ENCODE results near the gene TGFBR2. TPM values are rescaled to one million over a fixed set of nuclear protein-coding genes. Genes with fewer than 3 reads are reported as not detected.
A peak's percentile ranks its signal among the peaks of the same experiment; 100 is the strongest.

The TGFBR2 gene
- polyA plus RNA-seq, 4 donors: 6.0 to 77.5 (median 31.9) TPM

DNA sequence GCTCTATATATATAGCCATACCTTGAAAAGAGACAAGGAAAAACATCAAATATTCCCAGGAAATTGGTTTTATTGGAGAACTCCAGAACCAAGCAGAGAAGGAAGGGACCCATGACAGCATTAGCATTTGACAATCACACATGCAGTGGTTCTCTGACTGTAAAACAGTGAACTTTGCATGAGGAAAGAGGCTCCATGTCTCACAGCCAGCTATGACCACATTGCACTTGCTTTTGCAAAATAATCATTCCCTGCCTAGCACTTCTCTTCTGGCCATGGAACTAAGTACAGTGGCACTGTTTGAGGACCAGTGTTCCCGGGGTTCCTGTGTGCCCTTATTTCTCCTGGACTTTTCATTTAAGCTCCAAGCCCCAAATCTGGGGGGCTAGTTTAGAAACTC lies 85.5 kb downstream of the TGFBR2 start:
- Histone ChIP-seq H3K4me1 (ENCODE audit: control insufficient read depth in 3 of 3, insufficient read depth in 2 of 3, low read depth in 1 of 3, low read length in 2 of 3) (peaks cover 6 to 27% (median 7%) of the 10 kb centered on the region in 3 donors), H3K4me3 (ENCODE audit: low read depth in 1 of 3, low read length in 3 of 3) (no peak overlapping the region), H3K9me3 (ENCODE audit: control insufficient read depth in 2 of 2, insufficient read depth in 1 of 2, low read depth in 1 of 2, low read length in 1 of 2) (no peaks in the 10 kb centered on the region), H3K27ac (ENCODE audit: low read depth in 1 of 3, low read length in 2 of 3) (no peak overlapping the region), H3K36me3 (ENCODE audit: control insufficient read depth in 3 of 3, insufficient read depth in 2 of 3, low read depth in 1 of 3, low read length in 3 of 3) (peaks cover 4 to 27% (median 8%) of the 10 kb centered on the region in 3 donors), H3K27me3 (ENCODE audit: control insufficient read depth in 3 of 3, insufficient read depth in 3 of 3, low read length in 3 of 3) (no peaks in the 10 kb centered on the region)
- FAIRE-seq: no peak
- 92 to 100% (median 100%) methylated on average over 1 of the region's 1 CpG for WGBS, 3 donors
- DNase-seq: no peak

DNA sequence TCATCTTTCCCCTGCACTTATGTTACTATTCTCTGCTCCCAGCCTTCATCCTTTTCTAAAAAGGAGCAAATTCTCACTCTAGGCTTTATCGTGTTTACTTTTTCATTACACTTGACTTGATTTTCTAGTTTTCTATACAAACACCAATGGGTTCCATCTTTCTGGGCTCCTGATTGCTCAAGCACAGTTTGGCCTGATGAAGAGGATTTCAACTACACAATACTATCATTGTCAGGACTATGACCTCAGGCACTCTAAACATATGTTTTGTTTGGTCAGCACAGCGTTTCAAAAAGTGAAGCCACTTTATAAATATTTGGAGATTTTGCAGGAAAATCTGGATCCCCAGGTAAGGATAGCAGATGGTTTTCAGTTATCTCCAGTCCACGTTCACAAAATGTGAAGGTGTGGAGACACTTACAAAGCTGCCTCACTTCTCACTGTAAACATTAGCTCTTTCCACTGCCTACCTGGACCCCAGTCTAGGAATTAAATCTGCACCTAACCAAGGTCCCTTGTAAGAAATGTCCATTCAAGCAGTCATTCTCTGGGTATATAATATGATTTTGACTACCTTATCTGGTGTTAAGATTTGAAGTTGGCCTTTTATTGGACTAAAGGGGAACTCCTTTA lies 86.2 kb downstream of the TGFBR2 start:
- WGBS, 3 donors: 64 to 82% (median 79%) methylated on average over 3 of the region's 3 CpGs
- Histone ChIP-seq H3K9me3 (ENCODE audit: control insufficient read depth in 2 of 2, insufficient read depth in 1 of 2, low read depth in 1 of 2, low read length in 1 of 2) (no peaks in the 10 kb centered on the region), H3K27me3 (ENCODE audit: control insufficient read depth in 3 of 3, insufficient read depth in 3 of 3, low read length in 3 of 3) (no peaks in the 10 kb centered on the region), H3K4me3 (ENCODE audit: low read depth in 1 of 3, low read length in 3 of 3) (no peak overlapping the region), H3K27ac (ENCODE audit: low read depth in 1 of 3, low read length in 2 of 3) (no peak overlapping the region), H3K4me1 (ENCODE audit: control insufficient read depth in 3 of 3, insufficient read depth in 2 of 3, low read depth in 1 of 3, low read length in 2 of 3) (peaks cover 6 to 27% (median 7%) of the 10 kb centered on the region in 3 donors), H3K36me3 (ENCODE audit: control insufficient read depth in 3 of 3, insufficient read depth in 2 of 3, low read depth in 1 of 3, low read length in 3 of 3) (peaks cover 4 to 27% (median 8%) of the 10 kb centered on the region in 3 donors)
- DNase-seq (no peak), FAIRE-seq (no peak)

DNA sequence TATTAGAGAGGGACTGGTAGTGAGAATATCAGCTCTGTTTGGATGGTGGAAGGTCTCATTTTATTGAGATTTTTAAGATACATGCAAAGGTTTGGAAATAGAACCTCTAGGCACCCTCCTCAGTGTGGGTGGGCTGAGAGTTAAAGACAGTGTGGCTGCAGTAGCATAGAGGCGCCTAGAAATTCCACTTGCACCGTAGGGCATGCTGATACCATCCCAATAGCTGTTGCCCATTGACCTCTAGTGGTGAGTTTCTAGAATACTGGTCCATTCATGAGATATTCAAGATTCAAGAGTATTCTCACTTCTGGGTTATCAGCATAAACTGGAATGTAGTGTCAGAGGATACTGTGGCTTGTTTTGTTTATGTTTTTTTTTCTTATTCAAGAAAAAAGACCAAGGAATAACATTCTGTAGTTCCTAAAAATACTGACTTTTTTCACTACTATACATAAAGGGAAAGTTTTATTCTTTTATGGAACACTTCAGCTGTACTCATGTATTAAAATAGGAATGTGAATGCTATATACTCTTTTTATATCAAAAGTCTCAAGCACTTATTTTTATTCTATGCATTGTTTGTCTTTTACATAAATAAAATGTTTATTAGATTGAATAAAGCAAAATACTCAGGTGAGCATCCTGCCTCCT lies 87.2 kb downstream of the TGFBR2 start:
- H3K36me3 ChIP-seq (ENCODE audit: control insufficient read depth in 3 of 3, insufficient read depth in 2 of 3, low read depth in 1 of 3, low read length in 3 of 3): peaks cover 4 to 27% (median 10%) of the 10 kb centered on the region in 3 donors
- WGBS, 3 donors: 2 to 6% (median 3%) methylated on average over 2 of the region's 2 CpGs

DNA sequence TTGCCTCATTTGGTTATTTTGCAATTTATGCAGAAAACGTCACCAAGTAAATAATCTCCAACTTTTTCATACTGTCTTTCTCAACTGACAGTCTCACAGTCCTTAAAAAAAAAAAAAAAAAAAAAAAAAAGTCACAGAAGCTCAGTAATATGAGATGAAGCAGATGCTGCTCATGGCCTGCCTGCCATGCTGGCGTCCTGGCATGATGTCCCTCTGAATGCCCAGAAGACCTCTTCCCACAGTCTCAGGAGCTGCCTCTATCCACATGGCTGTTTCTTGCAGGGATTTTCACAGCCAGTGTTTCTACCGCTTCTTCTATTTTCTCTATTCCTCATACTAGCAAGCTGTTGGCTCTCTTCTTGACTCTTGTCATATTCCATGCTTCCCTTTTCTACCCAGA lies 87.7 kb downstream of the TGFBR2 start:
- DNase-seq: no peak
- Histone ChIP-seq H3K27me3 (ENCODE audit: control insufficient read depth in 3 of 3, insufficient read depth in 3 of 3, low read length in 3 of 3) (no peaks in the 10 kb centered on the region), H3K27ac (ENCODE audit: low read depth in 1 of 3, low read length in 2 of 3) (no peak overlapping the region), H3K4me3 (ENCODE audit: low read depth in 1 of 3, low read length in 3 of 3) (no peak overlapping the region), H3K9me3 (ENCODE audit: control insufficient read depth in 2 of 2, insufficient read depth in 1 of 2, low read depth in 1 of 2, low read length in 1 of 2) (no peaks in the 10 kb centered on the region), H3K36me3 (ENCODE audit: control insufficient read depth in 3 of 3, insufficient read depth in 2 of 3, low read depth in 1 of 3, low read length in 3 of 3) (peaks cover 4 to 24% (median 9%) of the 10 kb centered on the region in 3 donors), H3K4me1 (ENCODE audit: control insufficient read depth in 3 of 3, insufficient read depth in 2 of 3, low read depth in 1 of 3, low read length in 2 of 3) (peaks cover 0 to 13% (median 0%) of the 10 kb centered on the region in 3 donors)
- 74 to 83% (median 82%) methylated on average over 3 of the region's 3 CpGs for WGBS, 3 donors
- FAIRE-seq: no peak

More for the DNA sequence above, 87.2 kb downstream of the TGFBR2 start:
- no peak overlapping the region for H3K4me3 ChIP-seq (ENCODE audit: low read depth in 1 of 3, low read length in 3 of 3)
- no peaks in the 10 kb centered on the region for H3K9me3 ChIP-seq (ENCODE audit: control insufficient read depth in 2 of 2, insufficient read depth in 1 of 2, low read depth in 1 of 2, low read length in 1 of 2)
- H3K27ac ChIP-seq (ENCODE audit: low read depth in 1 of 3, low read length in 2 of 3): no peak overlapping the region
- FAIRE-seq (peak; percentile 36), DNase-seq (peak; percentile 74)
- H3K4me1 ChIP-seq (ENCODE audit: control insufficient read depth in 3 of 3, insufficient read depth in 2 of 3, low read depth in 1 of 3, low read length in 2 of 3): peaks cover 2 to 18% (median 3%) of the 10 kb centered on the region in 3 donors
- no peaks in the 10 kb centered on the region for H3K27me3 ChIP-seq (ENCODE audit: control insufficient read depth in 3 of 3, insufficient read depth in 3 of 3, low read length in 3 of 3)

DNA sequence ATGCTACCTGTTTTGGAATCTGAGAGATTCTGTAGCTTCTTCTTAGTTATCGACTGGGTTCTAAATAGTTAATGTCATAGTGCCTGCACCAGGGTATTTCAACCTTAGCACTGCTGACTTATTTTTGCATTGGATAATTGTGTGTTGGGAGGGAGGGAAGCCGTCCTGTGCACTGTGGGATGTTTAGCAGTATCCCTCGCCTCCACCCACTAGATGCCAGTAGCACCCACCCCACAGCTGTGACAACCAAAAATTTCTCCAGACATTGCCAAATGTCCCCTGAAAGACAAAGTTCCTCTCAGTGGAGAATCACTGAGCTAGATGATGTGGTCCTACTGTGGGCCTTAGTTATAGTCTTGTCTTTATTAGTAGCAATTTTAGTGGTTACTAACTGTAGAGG lies 88.3 kb downstream of the TGFBR2 start:
- H3K27ac ChIP-seq (ENCODE audit: low read depth in 1 of 3, low read length in 2 of 3): no peak overlapping the region
- no peaks in the 10 kb centered on the region for H3K9me3 ChIP-seq (ENCODE audit: control insufficient read depth in 2 of 2, insufficient read depth in 1 of 2, low read depth in 1 of 2, low read length in 1 of 2)
- H3K36me3 ChIP-seq (ENCODE audit: control insufficient read depth in 3 of 3, insufficient read depth in 2 of 3, low read depth in 1 of 3, low read length in 3 of 3): peaks cover 4 to 24% (median 9%) of the 10 kb centered on the region in 3 donors
- FAIRE-seq (no peak), DNase-seq (no peak)
- no peaks in the 10 kb centered on the region for H3K27me3 ChIP-seq (ENCODE audit: control insufficient read depth in 3 of 3, insufficient read depth in 3 of 3, low read length in 3 of 3)
- H3K4me3 ChIP-seq (ENCODE audit: low read depth in 1 of 3, low read length in 3 of 3): no peak overlapping the region
- peaks cover 0 to 9% (median 0%) of the 10 kb centered on the region in 3 donors for H3K4me1 ChIP-seq (ENCODE audit: control insufficient read depth in 3 of 3, insufficient read depth in 2 of 3, low read depth in 1 of 3, low read length in 2 of 3)
- 94 to 95% (median 94%) methylated on average over 3 of the region's 3 CpGs for WGBS, 3 donors

DNA sequence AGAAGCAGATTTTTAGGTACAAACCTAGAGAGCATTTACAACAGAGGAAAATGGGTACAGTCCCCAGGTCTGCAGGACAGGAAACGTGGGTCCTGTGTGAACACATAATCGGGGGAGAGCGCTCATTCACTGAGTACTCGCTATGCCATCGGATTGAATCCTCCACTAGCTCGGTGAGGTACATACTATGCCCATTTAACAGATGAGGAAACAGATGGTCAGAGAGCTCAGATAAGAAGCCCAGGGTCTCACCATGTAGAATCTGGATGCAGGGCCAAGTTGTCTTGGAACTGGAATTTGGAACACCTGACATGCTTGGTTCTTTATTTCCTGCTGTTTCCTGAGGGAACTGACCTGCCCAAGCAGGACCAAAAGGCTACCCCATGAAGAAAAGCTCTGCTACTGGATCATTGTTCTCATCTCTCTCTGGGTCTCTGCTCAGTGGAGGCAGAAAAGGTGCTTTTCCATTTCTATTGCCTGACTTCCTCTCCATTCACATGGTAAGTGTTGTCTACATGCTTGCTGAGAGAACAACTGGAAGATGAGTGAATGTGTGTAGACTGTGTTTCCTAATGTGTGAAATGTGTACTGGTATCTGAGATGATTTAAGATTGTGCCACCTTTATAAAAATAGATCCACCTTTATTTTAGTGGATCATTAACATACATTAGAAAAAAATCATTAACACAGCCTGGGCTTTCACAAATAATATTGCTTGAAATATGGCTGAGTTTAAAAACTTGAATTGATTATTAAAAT lies 89.1 kb downstream of the TGFBR2 start:
- no peak for DNase-seq
- WGBS, 3 donors: 91 to 92% (median 91%) methylated on average over 6 of the region's 6 CpGs

DNA sequence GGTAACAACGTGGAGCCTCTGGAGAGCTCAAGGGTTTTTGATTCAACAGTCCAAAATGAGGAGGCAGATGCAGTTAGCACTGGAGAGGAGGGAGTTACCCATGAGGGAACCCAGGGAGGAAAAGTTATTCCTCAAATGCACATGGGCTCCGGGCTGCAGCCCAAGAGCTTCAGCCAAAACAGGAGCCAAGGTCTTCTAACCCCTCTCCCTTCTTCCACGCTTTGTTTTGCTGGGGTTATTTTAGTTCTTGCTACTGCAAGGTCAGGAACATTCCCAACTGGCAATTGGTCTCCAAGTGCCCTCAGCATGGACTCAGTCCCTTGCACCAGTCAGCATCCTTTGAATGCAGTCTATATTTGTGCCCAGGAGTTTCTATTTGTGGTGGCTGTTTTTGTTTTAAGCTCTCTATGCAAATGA lies 90.0 kb downstream of the TGFBR2 start:
- WGBS, 3 donors: 45 to 81% (median 70%) methylated on average over 3 of the region's 3 CpGs
- DNase-seq: no peak
- H3K36me3 ChIP-seq (ENCODE audit: control insufficient read depth in 3 of 3, insufficient read depth in 2 of 3, low read depth in 1 of 3, low read length in 3 of 3): peaks cover 4 to 16% (median 9%) of the 10 kb centered on the region in 3 donors
- H3K4me1 ChIP-seq (ENCODE audit: control insufficient read depth in 3 of 3, insufficient read depth in 2 of 3, low read depth in 1 of 3, low read length in 2 of 3): peaks cover 0 to 4% (median 0%) of the 10 kb centered on the region in 3 donors
- H3K27ac ChIP-seq (ENCODE audit: low read depth in 1 of 3, low read length in 2 of 3): no peak overlapping the region
- no peak for FAIRE-seq
- no peak overlapping the region for H3K4me3 ChIP-seq (ENCODE audit: low read depth in 1 of 3, low read length in 3 of 3)
- no peaks in the 10 kb centered on the region for H3K9me3 ChIP-seq (ENCODE audit: control insufficient read depth in 2 of 2, insufficient read depth in 1 of 2, low read depth in 1 of 2, low read length in 1 of 2)
- H3K27me3 ChIP-seq (ENCODE audit: control insufficient read depth in 3 of 3, insufficient read depth in 3 of 3, low read length in 3 of 3): no peaks in the 10 kb centered on the region

More for the DNA sequence above, 89.1 kb downstream of the TGFBR2 start:
- Histone ChIP-seq H3K27me3 (ENCODE audit: control insufficient read depth in 3 of 3, insufficient read depth in 3 of 3, low read length in 3 of 3) (no peaks in the 10 kb centered on the region), H3K36me3 (ENCODE audit: control insufficient read depth in 3 of 3, insufficient read depth in 2 of 3, low read depth in 1 of 3, low read length in 3 of 3) (peaks cover 4 to 21% (median 9%) of the 10 kb centered on the region in 3 donors), H3K27ac (ENCODE audit: low read depth in 1 of 3, low read length in 2 of 3) (no peak overlapping the region), H3K4me1 (ENCODE audit: control insufficient read depth in 3 of 3, insufficient read depth in 2 of 3, low read depth in 1 of 3, low read length in 2 of 3) (peaks cover 0 to 4% (median 0%) of the 10 kb centered on the region in 3 donors), H3K4me3 (ENCODE audit: low read depth in 1 of 3, low read length in 3 of 3) (no peak overlapping the region), H3K9me3 (ENCODE audit: control insufficient read depth in 2 of 2, insufficient read depth in 1 of 2, low read depth in 1 of 2, low read length in 1 of 2) (no peaks in the 10 kb centered on the region)
- FAIRE-seq: no peak

DNA sequence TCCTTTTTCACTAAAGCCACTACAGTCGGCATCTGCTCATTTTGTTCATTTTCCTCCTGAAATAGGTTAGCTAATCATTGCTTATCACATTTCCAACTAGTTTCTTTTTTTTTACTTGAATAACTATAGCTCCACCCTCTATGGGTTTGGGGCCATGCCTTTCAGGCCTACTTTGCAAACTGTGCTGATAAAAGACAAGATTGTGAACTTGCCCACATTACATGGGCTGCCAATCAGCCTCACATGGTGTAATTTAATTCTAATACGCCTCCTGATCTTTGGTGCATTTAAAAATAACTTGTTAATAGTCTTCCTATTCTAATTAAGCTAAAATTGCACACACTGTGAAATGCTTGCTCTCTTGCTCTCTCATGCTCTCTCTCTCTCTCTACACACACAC lies 90.5 kb downstream of the TGFBR2 start:
- Histone ChIP-seq H3K36me3 (ENCODE audit: control insufficient read depth in 3 of 3, insufficient read depth in 2 of 3, low read depth in 1 of 3, low read length in 3 of 3) (peaks cover 4 to 15% (median 9%) of the 10 kb centered on the region in 3 donors), H3K27me3 (ENCODE audit: control insufficient read depth in 3 of 3, insufficient read depth in 3 of 3, low read length in 3 of 3) (no peaks in the 10 kb centered on the region), H3K4me1 (ENCODE audit: control insufficient read depth in 3 of 3, insufficient read depth in 2 of 3, low read depth in 1 of 3, low read length in 2 of 3) (peaks cover 0 to 4% (median 0%) of the 10 kb centered on the region in 3 donors), H3K27ac (ENCODE audit: low read depth in 1 of 3, low read length in 2 of 3) (no peak overlapping the region), H3K4me3 (ENCODE audit: low read depth in 1 of 3, low read length in 3 of 3) (no peak overlapping the region), H3K9me3 (ENCODE audit: control insufficient read depth in 2 of 2, insufficient read depth in 1 of 2, low read depth in 1 of 2, low read length in 1 of 2) (no peaks in the 10 kb centered on the region)
- no peak for DNase-seq
- FAIRE-seq: no peak
- 76 to 85% (median 81%) methylated on average over 2 of the region's 2 CpGs for WGBS, 3 donors

Measured in small intestine (tissue), 7 donors.